IPS DF 6.9 (cell line): ENCODE data around the gene MAP4K4.

Experiments used
- DNase-seq: peaks from one replicate; pipeline ENCODE4 v3.0.0-alpha.2; 2013; ENCODE audit warnings: low read depth, low spot score
- H3K27ac ChIP-seq: one replicate; pipeline ENCODE4 v1.5.1; 2013; ENCODE audit warnings: low read length, control low read depth
- H3K27me3 ChIP-seq: 2 replicates; pipeline ENCODE4 v1.6.1; 2013; ENCODE audit warnings: mild to moderate bottlenecking, low read length; ENCODE audit not compliant: control insufficient read depth, insufficient read depth
- H3K36me3 ChIP-seq: 2 replicates; pipeline ENCODE4 v1.6.1; 2013; ENCODE audit warnings: low read length; ENCODE audit not compliant: control insufficient read depth, insufficient read depth
- H3K4me1 ChIP-seq: 2 replicates; pipeline ENCODE4 v1.6.1; 2013; ENCODE audit warnings: low read length; ENCODE audit not compliant: control insufficient read depth, insufficient read depth
- H3K4me3 ChIP-seq: 2 replicates; pipeline ENCODE4 v1.5.1; 2013; ENCODE audit warnings: mild to moderate bottlenecking, low read length
- H3K9me3 ChIP-seq: 2 replicates; pipeline ENCODE4 v1.6.1; 2013; ENCODE audit warnings: low read length, inconsistent platforms; ENCODE audit not compliant: control insufficient read depth, insufficient read depth
- WGBS: extraction: QIAGEN DNeasy Blood & Tissue Kit; methylation state at CpG from one replicate; pipeline ENCODE4 v1.1.7; 2013; ENCODE audit warnings: mixed read lengths, missing lambda C conversion rate; ENCODE audit not compliant: insufficient read length, insufficient coverage; 5-methylcytosine and 5-hydroxymethylcytosine counted together

Gene MAP4K4

DNA sequence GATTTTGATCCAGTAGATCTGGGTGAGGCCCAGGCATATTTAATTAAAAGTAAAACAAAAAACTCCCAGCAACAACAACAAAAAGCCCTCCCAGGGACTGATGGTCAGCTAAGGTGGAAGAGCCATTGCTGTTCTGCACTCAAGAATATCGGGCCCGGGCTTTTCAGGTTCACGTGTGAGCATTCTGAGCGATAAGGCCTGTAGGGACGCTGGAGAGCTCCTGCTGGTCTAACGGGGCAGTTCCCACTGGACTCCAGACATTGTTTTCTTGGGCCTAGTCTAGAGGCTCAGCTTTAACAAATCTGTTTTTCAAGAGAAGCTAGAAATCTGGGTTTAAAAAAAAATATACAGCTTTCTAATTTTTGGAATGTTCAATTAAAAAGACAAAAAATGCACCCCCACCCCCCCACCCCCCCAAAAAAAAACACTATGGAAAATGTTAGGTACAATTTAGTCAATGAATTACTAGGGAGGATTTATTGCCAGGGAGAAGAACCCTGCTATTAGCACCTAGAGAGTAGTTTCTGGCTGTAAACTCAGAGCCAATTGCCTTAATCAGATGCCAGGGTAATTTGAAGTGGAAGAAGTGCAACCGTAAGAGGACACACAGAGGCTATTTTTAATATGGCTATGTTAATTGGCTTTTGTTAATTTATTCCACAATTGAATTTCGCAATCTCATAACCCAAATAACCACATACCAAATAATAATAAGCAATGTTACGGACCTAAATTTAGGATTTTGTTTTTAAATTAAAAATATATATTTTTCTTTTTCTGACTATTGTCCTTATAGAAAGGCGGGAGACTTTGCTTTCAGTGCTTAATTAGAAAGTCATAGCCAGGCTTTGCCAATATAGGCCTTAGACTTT lies 78.9 kb downstream of the MAP4K4 start:
- DNase-seq = no peak
- Histone ChIP-seq H3K9me3 (no peaks in the 10 kb centered on the region), H3K27me3 (no peaks in the 10 kb centered on the region), H3K36me3 (no peaks in the 10 kb centered on the region), H3K4me3 (no peak overlapping the region), H3K4me1 (peaks cover 18% of the 10 kb centered on the region), H3K27ac (no peak overlapping the region)
- WGBS = no CpG with 5 or more reads among the region's 10 CpGs

DNA sequence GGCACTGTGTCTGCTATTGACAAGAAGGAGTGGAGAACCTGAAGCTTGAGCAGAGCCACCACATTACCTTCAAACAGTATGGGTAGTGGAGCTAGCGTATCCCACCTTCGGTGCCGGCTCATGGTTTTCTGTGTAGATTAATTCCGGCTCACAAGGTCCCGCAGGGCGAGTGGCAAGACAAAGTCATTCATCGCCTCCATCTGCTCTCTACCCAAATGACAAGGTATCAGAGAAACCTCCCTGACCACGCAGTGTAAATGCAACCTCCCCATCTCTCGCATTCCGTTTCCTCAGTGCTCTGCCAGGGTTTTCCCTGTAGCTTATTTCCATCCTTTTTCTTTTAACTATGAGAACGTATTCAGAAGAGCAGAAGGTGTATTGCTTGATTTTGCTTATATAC lies 79.8 kb downstream of the MAP4K4 start:
- no peak overlapping the region for H3K4me3 ChIP-seq
- no peak overlapping the region for H3K27ac ChIP-seq
- WGBS = no CpG with 5 or more reads among the region's 11 CpGs
- peaks cover 17% of the 10 kb centered on the region for H3K4me1 ChIP-seq
- no peak for DNase-seq
- H3K9me3 ChIP-seq = no peaks in the 10 kb centered on the region
- no peaks in the 10 kb centered on the region for H3K36me3 ChIP-seq
- H3K27me3 ChIP-seq = no peaks in the 10 kb centered on the region

GRCh38 chr2:101778102-101778501 lies 80.6 kb downstream of the MAP4K4 start:
- WGBS = no CpG with 5 or more reads among the region's 6 CpGs

GRCh38 chr2:101779190-101779589 lies 81.7 kb downstream of the MAP4K4 start:
- Histone ChIP-seq H3K27me3 (no peaks in the 10 kb centered on the region), H3K36me3 (no peaks in the 10 kb centered on the region), H3K27ac (no peak overlapping the region), H3K4me3 (no peak overlapping the region), H3K9me3 (no peaks in the 10 kb centered on the region), H3K4me1 (peaks cover 14% of the 10 kb centered on the region)
- no CpG with 5 or more reads among the region's 1 CpG for WGBS
- DNase-seq = no peak

More at GRCh38 chr2:101778102-101778501, 80.6 kb downstream of the MAP4K4 start:
- Histone ChIP-seq H3K27ac (no peak overlapping the region), H3K9me3 (no peaks in the 10 kb centered on the region), H3K4me3 (no peak overlapping the region), H3K36me3 (no peaks in the 10 kb centered on the region), H3K4me1 (peaks cover 13% of the 10 kb centered on the region), H3K27me3 (no peaks in the 10 kb centered on the region)
- no peak for DNase-seq

DNA sequence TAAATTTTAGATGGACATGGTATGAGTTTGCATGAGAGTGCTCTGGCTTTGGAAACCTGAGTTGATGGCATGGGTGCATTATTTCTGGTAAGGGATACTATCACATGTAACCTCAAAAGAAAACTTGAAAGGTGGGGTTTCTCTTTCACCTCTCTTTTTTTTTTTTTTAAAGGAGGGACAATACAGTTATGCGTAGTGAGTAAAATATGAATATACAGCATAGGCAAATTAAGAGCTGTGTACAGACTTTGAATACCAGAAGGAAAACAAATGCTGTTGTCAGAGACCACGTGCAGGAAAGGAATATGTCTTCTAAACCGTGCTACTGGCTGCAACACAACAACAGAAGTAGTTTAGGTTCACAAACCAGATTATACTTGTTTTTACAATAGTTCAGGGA lies 82.1 kb downstream of the MAP4K4 start:
- Histone ChIP-seq H3K36me3 (no peaks in the 10 kb centered on the region), H3K27ac (no peak overlapping the region), H3K4me3 (no peak overlapping the region), H3K9me3 (no peaks in the 10 kb centered on the region), H3K4me1 (peaks cover 14% of the 10 kb centered on the region), H3K27me3 (no peaks in the 10 kb centered on the region)
- no CpG with 5 or more reads among the region's 3 CpGs for WGBS
- no peak for DNase-seq

- WGBS = no CpG with 5 or more reads among the region's 4 CpGs
- DNase-seq = no peak
Observed at GRCh38 chr2:101781326-101781725, 83.8 kb downstream of the MAP4K4 start.

GRCh38 chr2:101781791-101782426 lies 84.4 kb downstream of the MAP4K4 start:
- Histone ChIP-seq H3K27ac (no peak overlapping the region), H3K36me3 (no peaks in the 10 kb centered on the region), H3K4me1 (peaks cover 11% of the 10 kb centered on the region), H3K9me3 (no peaks in the 10 kb centered on the region), H3K4me3 (no peak overlapping the region), H3K27me3 (no peaks in the 10 kb centered on the region)
- DNase-seq = no peak
- no CpG with 5 or more reads among the region's 6 CpGs for WGBS

More at GRCh38 chr2:101781326-101781725, 83.8 kb downstream of the MAP4K4 start:
- Histone ChIP-seq H3K9me3 (no peaks in the 10 kb centered on the region), H3K27me3 (no peaks in the 10 kb centered on the region), H3K27ac (no peak overlapping the region), H3K4me3 (no peak overlapping the region), H3K4me1 (peaks cover 11% of the 10 kb centered on the region), H3K36me3 (no peaks in the 10 kb centered on the region)

- Histone ChIP-seq H3K27me3 (no peaks in the 10 kb centered on the region), H3K36me3 (no peaks in the 10 kb centered on the region), H3K27ac (no peak overlapping the region), H3K9me3 (no peaks in the 10 kb centered on the region), H3K4me3 (no peak overlapping the region), H3K4me1 (peaks cover 9% of the 10 kb centered on the region)
- no peak for DNase-seq
- WGBS = no CpG with 5 or more reads among the region's 5 CpGs
Observed at GRCh38 chr2:101782427-101782792, 84.9 kb downstream of the MAP4K4 start.

GRCh38 chr2:101787097-101787496 lies 89.6 kb downstream of the MAP4K4 start:
- no peaks in the 10 kb centered on the region for H3K27me3 ChIP-seq
- no peak overlapping the region for H3K27ac ChIP-seq
- no peaks in the 10 kb centered on the region for H3K36me3 ChIP-seq
- DNase-seq = no peak
- no peaks in the 10 kb centered on the region for H3K9me3 ChIP-seq
- 0 out of 2 replicates have a peak, but pooled peaks cover 1% of the 10 kb centered on the region for H3K4me1 ChIP-seq
- H3K4me3 ChIP-seq = no peak overlapping the region
- no CpG with 5 or more reads among the region's 3 CpGs for WGBS

DNA sequence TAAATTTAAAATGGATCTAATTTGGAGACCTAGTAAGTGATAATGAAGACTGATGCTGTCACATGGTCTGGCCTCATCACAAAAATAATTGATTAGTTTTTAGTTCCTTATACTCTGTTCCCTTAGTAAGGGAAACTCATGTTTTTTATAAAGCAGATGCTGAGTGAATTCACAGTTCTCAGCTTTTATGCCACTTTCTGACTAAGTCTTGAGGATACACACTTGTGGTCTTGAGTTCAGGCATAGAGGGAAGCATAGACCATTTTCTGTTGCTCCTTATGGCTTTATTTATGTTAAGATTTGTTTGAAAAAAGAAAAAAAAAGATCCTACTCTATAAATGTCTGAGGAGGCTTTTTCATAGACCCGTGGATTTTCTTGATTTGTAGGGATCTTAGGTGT lies 91.1 kb downstream of the MAP4K4 start:
- H3K27me3 ChIP-seq = no peaks in the 10 kb centered on the region
- no peak overlapping the region for H3K4me3 ChIP-seq
- no peaks in the 10 kb centered on the region for H3K36me3 ChIP-seq
- H3K4me1 ChIP-seq = peaks cover 1% of the 10 kb centered on the region; the same call in 1 of the 2 replicates
- no peak for DNase-seq
- no peaks in the 10 kb centered on the region for H3K9me3 ChIP-seq
- WGBS = no CpG with 5 or more reads among the region's 1 CpG
- no peak overlapping the region for H3K27ac ChIP-seq
